ENCODE data around the gene GRB10.

GRB10 gene

DNA sequence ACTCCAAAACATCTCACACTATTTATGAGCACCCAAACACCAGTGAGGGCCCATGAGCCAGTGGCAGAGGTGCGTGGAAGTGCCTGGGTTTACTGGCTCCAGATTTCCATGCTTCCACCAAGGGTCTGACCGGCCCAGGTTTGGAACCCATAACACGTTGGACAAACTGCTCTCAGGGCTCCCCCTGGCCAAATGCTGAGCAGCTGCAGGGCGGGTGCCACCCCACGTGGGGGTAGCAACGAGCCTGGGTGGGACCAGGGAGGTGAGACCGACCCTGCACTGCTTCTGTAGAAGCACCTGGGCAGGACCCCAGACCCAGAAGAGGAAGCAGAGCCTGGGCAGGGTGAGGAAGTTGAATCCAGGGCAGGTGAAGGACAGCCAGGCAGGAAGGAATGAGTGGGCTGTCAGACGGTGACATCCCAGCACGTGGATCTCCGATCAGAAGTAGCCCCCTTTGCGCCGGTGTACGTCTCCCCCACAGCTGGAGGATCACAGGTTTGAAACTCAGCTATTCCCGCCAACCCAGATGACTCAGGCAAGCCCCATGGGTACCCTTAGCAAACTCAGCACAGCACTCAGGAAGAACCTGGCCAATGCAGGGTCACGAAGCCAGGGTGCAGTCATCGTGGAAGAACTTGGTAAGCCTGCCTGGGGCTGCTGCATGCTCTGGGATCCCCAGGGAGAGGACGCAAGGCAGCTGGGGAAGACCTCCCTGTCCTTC lies 117.1 kb downstream of the GRB10 start:
- no peak for DNase-seq

DNA sequence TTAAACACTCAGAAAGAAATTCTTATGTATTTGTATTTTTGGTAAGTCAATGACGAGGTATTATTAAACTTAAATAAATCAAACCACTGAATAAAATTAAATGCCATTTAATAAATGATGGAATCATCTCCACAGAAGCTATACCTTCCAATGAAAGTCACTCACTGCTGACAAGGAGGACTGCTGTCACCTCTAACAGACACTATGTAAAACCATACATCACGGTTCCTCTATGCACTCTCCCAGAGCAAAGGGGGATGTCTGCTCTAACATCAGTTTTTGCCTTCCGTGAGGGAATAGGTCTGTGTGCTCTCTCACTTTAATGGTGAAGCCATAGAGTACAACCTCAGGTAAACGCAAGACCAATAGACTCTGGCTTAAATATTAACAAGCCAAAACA lies 117.8 kb downstream of the GRB10 start:
- DNase-seq, result no peak

GRCh38 chr7:50664461-50664922 lies 118.2 kb downstream of the GRB10 start:
- no peak for DNase-seq

GRCh38 chr7:50663396-50664102 lies 119.1 kb downstream of the GRB10 start:
- no peak for DNase-seq

DNA sequence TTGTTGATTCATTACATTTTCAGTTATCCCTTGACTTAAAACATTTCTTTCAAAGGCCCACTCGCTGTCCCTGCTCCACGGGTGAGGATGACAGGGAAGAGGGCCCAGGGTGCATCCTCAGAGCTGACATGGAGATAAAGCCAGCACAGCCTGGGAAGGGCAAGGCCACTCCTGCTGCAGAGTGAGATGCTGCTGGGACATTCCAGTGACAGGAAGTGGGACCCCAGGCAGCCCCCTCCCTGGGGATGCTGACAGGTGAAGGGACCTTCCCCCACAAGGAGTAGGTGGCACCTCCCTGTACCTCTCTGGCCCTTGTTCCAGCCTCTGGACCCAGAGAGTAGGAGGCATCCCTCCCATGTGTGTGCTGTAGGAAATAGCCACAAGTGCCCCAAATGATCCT lies 119.7 kb downstream of the GRB10 start:
- DNase-seq, result no peak

DNA sequence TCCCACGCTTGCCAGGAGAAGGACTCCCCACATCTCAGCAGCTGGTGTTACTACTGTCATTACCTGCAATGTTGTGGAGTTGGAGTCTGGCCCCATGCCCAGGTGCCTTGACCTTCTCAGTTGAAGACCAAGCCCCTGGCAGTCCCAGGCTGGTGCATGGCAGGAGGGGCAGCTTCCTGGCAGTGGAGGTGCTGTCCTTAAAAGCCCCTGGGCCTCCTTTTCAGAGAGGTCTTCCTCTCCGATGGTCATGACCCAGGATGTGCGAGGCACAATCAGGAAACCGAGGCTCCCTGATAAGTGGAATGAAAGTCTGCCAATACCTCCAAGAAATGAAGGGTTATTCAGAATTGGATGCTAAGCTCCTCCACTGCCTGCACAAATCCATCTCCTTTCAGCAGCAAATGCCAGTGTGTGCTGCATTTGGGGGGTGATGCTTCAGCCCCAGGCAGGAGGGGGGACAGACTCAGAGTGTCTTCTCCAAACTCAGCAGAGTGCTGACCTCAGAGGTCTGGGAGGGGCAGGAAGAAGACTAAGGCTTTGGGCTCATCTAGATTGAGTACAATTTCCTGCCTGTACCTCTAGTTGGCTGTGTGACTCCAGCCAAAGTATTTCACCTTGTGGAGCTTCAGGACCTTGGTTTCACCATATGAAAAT lies 120.5 kb downstream of the GRB10 start:
- no peak for DNase-seq

DNA sequence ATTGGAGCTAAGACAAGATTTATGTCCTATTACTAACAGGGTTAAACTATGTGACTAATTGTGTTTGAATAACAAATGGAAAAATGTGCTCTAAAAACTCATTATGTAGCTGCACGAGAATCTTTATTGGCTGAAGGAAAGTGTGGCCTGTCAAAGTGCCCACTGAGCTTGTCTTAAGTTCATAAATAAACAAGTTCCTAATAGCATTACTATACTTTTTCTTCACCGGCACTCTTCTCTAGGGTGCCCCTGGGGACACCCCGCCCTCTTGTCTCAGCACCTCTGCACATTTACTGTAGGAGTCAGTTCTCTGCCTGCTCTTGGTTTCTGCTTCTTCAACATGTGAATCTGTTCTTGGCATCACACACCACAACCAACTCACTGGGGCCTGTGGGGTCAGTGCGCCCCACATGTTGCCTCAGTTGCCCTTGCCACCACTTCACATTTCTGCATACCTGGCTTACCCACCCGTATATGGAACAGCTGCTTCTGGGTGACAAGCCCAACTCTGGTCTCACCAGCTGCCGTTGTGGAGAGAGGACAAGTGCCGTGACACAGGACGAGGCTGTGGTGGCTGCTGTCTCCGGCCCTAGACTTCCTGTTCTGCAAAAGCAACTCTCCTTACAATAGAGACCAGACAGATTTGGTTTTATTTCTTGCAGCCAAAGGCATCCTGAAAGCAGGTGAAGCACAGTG lies 121.2 kb downstream of the GRB10 start:
- DNase-seq, result no peak

DNA sequence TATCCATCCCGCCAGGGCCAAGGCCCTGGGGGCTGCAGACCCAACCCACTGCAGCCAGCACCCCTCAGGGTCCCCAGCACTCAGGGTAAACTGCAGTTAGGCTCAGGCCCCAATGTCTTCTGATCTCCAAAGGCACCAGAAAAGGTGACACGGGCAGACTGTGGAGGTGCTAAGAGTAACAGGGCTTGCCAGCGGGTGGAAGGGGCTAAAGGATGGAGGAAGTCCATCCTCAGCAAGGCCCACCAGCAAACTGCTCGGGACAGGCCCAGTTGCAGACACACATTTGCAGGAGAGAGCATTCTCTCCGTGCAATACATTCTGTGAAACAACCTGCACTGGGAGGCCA lies 121.9 kb downstream of the GRB10 start:
- DNase-seq, result no peak

- DNase-seq, result peak; percentile 51
Measured at GRCh38 chr7:50660040-50660829, 122.5 kb downstream of the GRB10 start.

- DNase-seq, result no peak
Measured at GRCh38 chr7:50659329-50659965, 123.2 kb downstream of the GRB10 start.

DNA sequence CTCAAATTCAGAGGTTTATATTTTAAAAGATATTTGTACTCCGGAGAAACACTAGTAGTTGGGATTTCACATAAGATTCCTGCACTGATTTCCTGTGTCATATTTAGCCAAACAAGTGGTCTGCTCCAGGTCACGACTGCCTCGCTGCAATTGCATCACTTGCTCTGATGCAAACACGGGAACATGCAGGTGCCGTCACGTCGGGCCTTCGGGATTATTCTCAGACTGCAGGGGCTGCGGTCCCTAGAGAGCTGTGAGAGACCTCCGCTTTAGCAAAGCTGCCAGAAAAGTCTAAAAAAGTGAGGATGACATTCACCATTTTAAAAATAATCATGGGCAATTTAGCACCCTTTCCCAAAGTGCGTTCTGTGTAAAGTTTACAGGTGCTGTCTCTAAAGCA lies 124.0 kb downstream of the GRB10 start:
- DNase-seq, result no peak

- DNase-seq, result no peak
Measured at GRCh38 chr7:50657912-50658311, 124.8 kb downstream of the GRB10 start.

DNA sequence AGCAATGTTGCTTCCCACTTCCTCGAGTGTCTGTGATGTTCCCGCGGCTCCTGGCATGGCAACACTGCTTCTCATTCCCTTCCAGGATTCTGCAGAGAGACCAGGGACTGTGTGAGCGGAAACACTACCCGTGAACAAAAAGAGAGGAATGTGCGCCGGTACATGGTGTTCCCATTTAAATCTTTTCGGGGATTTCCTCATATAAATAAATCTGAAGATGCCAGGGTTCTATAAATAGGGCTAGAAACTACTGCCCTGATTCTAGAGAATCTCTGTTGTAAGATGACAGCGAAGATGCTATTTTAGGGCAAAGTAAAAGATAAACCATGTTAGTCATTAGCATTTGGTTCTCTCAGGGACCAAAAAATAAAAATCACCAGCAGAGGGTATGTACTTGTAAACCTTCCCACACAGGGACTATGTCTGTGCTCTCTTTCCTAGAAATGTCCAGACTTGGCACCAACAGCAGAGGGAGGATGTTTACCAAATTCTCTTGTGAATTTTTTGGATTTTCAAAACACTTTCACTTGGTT lies 125.3 kb downstream of the GRB10 start:
- no peak for DNase-seq

DNA sequence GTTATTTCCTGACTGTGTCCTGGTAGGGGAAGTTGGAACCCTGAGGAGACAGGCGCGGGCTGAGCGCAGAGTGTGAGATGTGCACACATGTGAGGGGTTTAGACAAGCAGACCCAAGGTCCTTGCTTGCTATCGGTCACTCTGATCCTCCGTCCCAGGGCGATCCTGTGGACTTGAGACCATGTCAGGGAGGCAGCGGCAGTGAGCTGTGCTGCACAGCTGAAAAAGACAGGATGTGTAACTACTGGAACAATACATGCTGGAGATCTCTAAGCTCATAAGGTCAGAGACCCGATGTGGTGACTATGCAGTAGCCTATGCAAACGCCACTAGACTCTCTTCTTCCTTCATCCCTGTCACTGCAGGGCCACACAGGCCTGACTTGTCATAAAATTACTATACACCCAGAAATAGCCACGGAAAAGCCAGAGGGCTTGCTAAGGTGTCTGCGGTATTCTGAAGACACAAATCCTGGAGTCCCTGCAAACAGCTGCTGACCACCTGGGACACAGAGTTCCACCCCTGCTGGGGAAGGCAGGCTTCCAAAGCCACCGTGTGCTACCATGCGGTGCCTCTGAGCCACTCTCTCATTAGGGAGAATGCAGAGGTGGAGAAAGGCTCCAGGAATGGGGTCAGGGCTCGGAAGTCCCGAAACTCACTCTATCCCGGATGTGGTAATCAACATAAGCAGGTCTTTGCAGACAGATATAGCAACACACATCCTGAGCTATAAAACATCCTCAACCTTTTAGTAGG lies 126.4 kb downstream of the GRB10 start:
- DNase-seq, result no peak

DNA sequence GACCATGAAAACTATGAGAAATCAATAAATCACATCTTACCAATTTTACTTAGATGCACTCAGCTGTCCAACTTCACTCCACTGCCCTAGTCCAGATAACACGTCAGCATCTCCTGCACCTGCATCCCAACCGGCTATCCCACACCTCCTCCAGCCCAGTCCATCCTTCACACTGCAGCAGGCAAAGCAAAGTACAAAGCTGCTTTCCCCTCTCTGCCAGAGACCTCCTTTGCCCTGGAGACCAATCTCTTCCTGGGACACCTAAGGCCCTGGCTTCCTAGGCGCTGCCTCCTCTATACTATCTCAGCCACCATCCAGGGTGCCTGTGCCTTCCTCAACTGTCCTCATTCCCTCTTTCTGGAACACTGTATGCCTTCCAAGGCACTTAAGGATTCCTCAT lies 127.2 kb downstream of the GRB10 start:
- no peak for DNase-seq

DNA sequence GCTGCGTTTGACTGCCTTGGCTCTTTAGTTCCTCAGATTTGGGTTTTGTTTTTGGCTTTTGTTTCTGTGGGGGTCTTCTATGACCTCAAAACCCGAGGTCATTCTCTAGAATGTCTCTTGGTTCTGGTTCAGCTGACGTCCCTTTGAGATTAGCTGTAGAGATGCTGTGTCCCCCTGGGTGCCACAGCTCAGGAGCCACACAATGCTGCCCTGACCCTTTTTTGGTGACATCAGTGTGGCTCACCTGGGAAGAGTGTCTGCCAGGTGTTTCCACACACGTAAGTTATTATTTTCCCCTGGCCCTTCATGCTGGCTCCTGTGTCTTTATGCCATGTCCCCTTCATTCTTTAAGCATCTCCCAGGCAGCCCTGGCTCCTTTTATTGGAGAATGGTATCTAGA lies 127.7 kb downstream of the GRB10 start:
- no peak for DNase-seq

DNA sequence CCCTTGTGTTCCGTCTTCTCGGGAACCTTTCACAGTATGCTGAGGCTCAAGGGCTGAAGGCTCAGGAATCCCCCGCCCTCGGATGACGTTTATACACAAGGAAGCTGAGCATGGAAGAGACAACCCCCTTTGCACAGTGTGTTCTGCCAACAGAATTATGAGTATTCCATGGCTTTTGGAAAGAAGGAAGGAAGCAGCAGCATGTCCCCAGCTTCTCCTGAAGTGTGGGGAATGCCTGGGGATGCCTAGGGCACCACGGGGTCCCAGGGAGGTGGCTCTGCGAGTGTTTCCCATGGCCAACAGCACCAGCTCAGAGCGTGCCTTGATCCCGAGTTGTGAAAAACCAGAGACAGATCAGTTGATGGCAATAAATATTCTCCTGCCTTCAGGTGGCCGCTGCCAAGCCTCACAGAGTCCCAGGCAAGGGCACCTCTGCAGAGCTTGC lies 128.7 kb downstream of the GRB10 start:
- DNase-seq, result no peak

GRCh38 chr7:50653126-50653864 lies 129.4 kb downstream of the GRB10 start:
- DNase-seq, result no peak

DNA sequence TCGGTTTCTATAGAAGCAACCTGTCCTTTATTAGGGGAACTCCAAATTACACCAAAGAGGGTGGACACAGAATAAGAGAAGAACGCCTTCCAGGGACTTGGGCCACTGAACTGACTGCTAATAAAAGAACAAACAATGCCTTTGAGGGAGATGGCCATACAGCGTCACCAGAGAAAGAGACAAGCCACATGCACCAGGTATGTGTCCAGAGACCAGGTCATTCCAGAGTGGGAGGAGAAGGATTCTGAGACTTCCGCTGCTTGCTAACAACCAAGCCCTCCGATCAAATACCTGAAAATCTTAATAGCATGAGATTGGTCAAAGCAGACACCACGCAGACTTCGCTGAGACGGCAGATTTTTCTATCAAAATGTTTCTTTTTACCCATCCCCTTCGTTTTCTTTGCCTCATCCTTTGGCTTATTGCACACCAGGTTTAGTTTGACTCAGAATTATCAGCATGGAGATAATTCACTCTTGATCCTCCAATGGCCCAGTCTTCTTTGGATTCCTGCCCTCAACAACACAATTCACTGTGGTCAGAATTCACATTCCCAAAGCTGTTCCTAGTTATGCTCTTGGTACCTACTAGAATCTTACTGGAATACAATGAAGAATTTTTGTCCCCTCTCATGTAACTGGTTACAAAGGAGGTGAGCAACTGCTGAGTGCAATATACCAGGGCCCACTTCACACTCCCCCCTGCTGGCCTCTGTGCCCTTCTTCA lies 130.1 kb downstream of the GRB10 start:
- no peak for DNase-seq
